ENCODE results near the gene OXNAD1. TPM values are rescaled to one million over a fixed set of nuclear protein-coding genes. Genes with fewer than 3 reads are reported as not detected.

The OXNAD1 gene
- total RNA-seq, 1 donor from 2014 or later: 18.5 TPM

DNA sequence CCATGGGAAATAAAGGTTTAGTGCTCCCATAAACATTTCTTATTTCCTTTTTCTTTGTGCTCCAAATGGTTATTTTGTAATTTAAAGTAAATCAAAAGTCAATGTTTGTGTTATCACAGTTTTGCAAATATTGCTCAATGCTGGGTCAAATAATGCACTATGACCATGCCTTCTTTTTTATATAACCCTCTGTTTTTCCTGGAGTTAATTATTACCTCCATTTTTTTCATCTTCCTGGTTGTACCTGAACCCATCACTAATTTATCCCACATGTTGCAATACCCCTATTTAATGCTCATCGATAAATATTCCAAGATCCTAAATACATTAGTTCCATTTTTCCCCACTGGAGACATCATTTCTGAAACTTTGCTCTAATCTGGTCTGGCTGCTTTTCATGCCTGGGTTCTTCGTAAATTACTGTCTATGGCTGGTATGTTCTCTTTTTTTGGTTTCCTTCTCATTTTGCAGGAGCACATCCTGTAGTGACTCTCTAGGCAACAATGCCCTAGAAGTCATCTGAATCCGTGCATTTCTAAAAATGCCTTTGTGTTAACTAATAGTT is 66.4 kb downstream of the OXNAD1 start:
- Mint-ChIP-seq H3K27me3 (no peaks in the 10 kb centered on the region), H3K9me3 (ENCODE audit: low read depth) (peaks cover 20% of the 10 kb centered on the region), H3K4me3 (ENCODE audit: low read depth) (no peak overlapping the region), H3K36me3 (ENCODE audit: insufficient read depth) (peaks cover 32% of the 10 kb centered on the region), H3K27ac (no peak overlapping the region), H3K4me1 (ENCODE audit: low read depth) (peaks cover 16% of the 10 kb centered on the region)
- no peak for DNase-seq (ENCODE audit: low spot score, unreplicated experiment)
- TF ChIP-seq, protein P1, sequence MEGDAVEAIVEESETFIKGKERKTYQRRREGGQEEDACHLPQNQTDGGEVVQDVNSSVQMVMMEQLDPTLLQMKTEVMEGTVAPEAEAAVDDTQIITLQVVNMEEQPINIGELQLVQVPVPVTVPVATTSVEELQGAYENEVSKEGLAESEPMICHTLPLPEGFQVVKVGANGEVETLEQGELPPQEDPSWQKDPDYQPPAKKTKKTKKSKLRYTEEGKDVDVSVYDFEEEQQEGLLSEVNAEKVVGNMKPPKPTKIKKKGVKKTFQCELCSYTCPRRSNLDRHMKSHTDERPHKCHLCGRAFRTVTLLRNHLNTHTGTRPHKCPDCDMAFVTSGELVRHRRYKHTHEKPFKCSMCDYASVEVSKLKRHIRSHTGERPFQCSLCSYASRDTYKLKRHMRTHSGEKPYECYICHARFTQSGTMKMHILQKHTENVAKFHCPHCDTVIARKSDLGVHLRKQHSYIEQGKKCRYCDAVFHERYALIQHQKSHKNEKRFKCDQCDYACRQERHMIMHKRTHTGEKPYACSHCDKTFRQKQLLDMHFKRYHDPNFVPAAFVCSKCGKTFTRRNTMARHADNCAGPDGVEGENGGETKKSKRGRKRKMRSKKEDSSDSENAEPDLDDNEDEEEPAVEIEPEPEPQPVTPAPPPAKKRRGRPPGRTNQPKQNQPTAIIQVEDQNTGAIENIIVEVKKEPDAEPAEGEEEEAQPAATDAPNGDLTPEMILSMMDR (IDR thresholded peaks at IDR 0.05; ENCODE audit: unreplicated experiment): no peak

DNA sequence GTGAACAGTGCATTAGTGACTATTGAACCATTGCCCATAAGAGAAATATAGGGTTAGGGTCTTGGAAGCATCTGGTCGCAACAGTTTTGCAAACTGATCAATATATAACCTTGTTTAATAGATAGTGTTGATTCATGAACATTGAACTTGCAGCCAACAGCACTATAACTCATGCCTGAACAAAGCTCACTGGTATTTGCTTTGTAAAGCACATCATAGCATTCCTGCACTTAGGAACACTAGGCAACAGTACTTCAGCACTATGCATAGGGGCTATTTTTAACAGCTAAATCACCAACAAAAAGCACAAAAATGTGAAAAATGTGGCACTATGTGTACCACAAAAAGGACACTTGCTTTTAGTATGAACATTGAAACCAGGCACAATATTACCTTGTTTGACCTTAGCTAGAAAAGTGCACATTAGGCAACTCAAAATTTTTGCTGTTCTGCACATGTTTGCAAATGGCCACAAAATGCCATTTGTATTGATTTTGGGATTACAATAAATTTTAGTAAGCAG is 68.0 kb downstream of the OXNAD1 start:
- H3K27ac Mint-ChIP-seq: no peak overlapping the region
- TF ChIP-seq, protein P1 (IDR thresholded peaks at IDR 0.05; ENCODE audit: unreplicated experiment): no peak
- H3K9me3 Mint-ChIP-seq (ENCODE audit: low read depth): peaks cover 20% of the 10 kb centered on the region
- peaks cover 32% of the 10 kb centered on the region for H3K36me3 Mint-ChIP-seq (ENCODE audit: insufficient read depth)
- peaks cover 16% of the 10 kb centered on the region for H3K4me1 Mint-ChIP-seq (ENCODE audit: low read depth)
- no peak for DNase-seq (ENCODE audit: low spot score, unreplicated experiment)
- H3K27me3 Mint-ChIP-seq: no peaks in the 10 kb centered on the region
- no peak overlapping the region for H3K4me3 Mint-ChIP-seq (ENCODE audit: low read depth)

DNA sequence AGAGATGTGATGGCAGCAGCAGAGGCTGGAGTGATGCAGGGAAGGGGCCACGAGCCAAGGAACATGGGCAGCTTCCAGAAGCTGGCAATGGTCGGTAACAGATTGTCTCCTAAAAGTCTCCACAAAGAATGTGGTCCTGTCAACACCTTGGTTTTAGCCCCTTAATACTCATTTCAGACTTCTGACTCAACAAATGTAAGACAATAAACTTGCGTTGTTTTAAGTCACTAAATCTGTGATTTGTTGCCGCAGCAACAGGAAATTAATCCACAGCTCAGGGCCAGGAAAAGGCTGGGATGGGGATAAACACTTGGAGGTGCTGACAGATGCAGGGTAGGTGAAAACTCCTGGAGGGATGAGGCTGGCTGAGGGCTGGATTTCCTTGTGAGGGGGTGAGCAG is 69.9 kb downstream of the OXNAD1 start:
- TF ChIP-seq, protein P1 (IDR thresholded peaks at IDR 0.05; ENCODE audit: unreplicated experiment): no peak
- Mint-ChIP-seq H3K36me3 (ENCODE audit: insufficient read depth) (peaks cover 34% of the 10 kb centered on the region), H3K27ac (no peak overlapping the region), H3K9me3 (ENCODE audit: low read depth) (peaks cover 20% of the 10 kb centered on the region), H3K27me3 (no peaks in the 10 kb centered on the region), H3K4me3 (ENCODE audit: low read depth) (no peak overlapping the region), H3K4me1 (ENCODE audit: low read depth) (peaks cover 11% of the 10 kb centered on the region)
- DNase-seq (ENCODE audit: low spot score, unreplicated experiment): no peak

DNA sequence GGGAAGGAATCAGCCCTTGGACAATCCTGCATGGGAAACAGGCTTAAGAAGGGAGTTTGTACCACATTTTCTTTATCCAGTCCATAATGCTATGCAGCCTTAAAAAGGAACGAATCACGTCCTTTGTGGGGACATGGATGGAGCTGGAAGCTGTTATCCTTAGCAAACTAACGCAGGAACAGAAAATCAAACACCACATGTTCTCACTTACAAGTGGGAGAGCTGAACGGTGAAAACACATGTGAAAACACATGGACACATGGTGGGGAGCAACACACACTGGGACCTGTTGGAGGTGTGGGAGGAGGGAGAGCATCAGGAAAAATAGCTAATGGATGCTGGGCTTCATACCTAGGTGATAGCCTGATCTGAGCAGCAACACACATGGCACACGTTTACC is 70.3 kb downstream of the OXNAD1 start:
- no peaks in the 10 kb centered on the region for H3K27me3 Mint-ChIP-seq
- H3K9me3 Mint-ChIP-seq (ENCODE audit: low read depth): peaks cover 20% of the 10 kb centered on the region
- DNase-seq (ENCODE audit: low spot score, unreplicated experiment): no peak
- H3K4me1 Mint-ChIP-seq (ENCODE audit: low read depth): peaks cover 7% of the 10 kb centered on the region
- TF ChIP-seq, protein P1 (IDR thresholded peaks at IDR 0.05; ENCODE audit: unreplicated experiment): no peak
- peaks cover 31% of the 10 kb centered on the region for H3K36me3 Mint-ChIP-seq (ENCODE audit: insufficient read depth)
- no peak overlapping the region for H3K27ac Mint-ChIP-seq
- H3K4me3 Mint-ChIP-seq (ENCODE audit: low read depth): no peak overlapping the region

DNA sequence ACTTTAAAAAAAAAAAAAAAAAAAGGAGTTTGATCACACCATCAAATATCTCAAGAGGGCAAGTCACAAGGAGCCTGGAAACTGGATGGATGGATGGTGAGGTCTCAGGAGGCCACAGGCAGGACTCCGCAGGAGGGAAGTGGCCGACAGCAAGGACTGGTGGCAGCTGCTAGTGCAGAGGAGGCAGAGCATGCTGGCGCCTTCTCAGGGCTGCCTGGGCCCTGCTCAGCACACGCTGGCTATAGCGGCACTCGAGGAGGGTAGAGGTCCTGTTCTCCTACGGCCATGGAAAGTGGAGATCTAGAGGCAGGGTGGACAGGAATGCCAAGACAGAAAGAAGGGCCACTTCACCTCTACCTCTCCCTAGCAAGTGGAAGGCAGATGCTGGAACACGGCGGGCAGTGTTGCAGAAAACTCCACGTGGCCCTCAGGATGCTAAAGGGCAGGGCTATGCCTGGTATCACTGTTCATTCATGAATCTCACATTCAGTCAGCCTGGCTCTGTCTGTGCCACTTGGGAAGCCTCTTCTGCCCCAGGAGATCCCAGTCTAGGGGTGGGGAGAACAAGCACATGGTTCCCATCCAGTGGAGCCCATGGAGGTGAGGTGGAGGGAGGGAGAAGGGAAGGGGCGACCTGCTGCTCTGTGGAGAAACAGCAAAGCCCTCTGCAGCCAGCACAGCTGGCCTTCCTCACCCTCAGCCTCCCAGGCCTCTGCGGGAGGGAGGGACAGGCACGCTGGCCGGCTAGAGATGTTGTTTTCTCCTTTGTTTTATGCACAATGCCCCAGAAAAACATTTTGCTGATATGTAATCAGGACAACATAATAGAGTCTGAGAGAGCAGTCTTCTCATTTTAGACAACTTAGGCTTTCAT is 71.0 kb downstream of the OXNAD1 start:
- no peak overlapping the region for H3K27ac Mint-ChIP-seq
- peaks cover 28% of the 10 kb centered on the region for H3K36me3 Mint-ChIP-seq (ENCODE audit: insufficient read depth)
- no peak overlapping the region for H3K4me3 Mint-ChIP-seq (ENCODE audit: low read depth)
- H3K4me1 Mint-ChIP-seq (ENCODE audit: low read depth): peaks cover 5% of the 10 kb centered on the region
- TF ChIP-seq, protein P1 (IDR thresholded peaks at IDR 0.05; ENCODE audit: unreplicated experiment): no peak
- DNase-seq (ENCODE audit: low spot score, unreplicated experiment): no peak
- H3K9me3 Mint-ChIP-seq (ENCODE audit: low read depth): peaks cover 20% of the 10 kb centered on the region
- H3K27me3 Mint-ChIP-seq: no peaks in the 10 kb centered on the region
